GM18499 (cell line): ENCODE results near the gene RXRA.

ENCODE experiments used
- ATAC-seq: cut with Tn5 transposase; IDR thresholded peaks from one replicate; pipeline ENCODE4 v1.9.1; 2021; ENCODE audit warnings: moderate number of reproducible peaks; ENCODE audit not compliant: insufficient read depth, unreplicated experiment

The RXRA gene

DNA sequence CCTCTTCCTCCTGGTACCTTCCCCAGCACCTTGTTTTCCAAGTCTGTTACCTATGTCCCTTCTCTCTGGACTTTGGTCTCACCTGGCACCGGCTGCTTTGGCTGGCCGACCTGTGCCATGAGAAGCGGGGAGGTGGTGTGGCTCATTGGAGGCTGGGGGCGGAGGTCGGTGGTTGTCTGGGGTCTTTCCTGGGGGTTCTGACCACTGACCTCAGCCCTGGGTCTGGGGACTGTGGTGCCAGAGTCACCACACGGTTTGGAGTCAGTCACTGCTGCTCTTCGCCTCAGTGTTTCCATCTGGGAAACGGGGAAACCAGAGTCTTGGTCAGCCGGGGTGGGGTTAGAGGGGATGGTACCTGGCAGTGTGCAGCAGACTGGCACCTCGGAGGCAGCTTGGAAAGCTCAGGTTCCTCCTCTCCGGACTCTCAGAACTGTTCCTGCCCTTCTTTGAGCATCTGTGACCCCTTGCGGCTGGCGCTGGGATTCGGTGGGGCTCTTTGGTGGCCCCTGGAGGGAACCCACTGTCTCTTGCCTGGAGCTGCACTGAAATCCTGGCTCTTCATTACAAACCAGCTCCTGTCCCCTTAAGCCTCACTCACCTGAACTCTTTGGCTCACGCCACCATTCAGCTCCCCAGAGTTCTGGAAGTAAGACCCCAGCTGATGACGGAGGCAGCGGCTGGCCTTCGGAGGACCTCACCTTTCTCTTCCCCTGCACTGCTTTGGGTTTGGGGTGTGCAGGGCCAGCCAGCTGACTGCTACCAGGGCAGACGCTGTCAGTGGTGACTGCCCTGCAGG is 4.1 kb upstream of the RXRA start:
- ATAC-seq, result no peak

DNA sequence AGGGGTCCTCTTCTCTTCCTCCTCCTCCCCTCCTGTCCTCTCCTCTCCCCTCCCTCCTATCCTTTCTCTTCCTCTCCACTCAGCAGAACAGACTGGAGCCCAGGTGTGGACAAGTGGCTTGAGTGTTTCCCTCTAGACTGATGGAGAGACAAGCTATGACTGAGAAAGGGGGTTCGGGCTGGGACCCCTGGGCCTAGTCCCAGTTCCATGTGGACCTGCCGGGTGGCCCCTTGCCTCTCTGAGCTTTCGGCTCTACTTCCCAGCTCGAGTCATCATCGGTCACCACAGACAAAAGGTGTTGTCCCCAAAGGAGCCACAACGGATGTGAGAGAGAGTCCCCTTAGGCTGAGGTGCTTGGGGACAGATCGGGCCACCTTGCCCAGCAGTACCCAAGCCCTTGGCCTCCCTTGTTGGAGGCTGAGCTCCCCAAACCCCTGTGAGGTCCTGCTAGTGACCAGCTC is 3.4 kb upstream of the RXRA start:
- no peak for ATAC-seq

DNA sequence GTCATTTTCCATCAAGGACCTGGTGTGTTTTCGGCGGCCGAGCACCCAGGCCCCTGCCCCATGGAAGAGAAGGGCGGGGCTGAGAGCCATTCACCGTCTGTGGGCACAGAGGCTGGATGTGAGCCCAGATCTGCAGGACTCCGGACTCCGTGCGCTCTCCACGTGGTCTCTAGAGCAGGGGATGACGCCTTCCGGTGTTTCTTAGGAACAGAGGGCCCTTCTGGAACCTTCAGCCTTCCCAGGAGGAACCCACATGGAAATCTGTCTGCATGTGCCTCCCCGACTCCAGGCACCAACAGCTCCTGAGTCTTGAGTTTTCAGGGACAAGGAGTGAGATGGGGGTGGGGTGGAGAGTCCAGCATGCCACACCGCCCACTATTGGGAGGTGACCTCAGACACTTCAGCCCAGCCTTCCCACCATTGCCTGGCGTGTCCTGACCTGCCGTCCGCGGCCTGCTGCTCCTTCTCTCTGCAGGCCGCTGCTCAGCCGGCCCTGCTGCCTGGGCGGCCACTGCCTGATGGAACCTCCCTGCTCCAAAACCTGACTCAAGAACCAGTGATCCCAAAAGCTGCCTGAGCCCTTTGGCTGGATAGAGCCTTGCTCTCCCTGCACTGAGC is 2.4 kb upstream of the RXRA start:
- no peak for ATAC-seq

DNA sequence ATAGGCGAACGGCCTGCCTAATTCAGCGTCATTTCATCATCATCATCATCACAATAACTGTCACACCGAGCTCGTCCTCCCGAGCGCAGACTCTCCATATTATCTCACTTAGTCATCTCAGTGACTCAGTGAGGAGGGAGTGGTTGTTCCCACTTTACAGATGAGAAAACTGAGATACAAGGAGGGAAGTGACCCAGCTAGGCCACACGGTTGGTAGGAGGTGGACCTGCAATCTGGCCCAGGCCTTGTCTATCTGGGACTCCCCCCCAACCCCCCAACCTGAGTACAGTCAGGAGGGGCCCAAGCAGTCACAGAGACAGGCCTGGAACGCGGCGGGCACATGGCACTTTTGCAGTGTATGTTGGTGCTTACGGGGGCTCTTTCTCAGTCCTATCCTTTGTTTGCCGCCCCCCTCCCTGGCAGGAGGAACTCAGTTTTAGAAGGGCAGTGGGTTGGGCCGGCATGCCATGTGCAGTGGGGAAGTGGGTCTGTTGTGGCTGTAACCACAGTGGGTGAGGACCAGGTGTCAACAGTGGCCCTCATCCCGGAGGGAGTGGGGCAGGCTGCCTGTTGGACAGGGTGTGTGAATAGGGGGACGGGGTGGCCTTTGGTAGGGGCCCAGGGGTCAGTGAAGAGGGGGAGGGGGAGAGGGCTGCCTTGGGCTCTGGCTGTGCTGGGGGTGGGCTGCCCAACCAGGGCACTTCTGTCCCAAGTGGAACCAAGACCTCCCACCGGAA is 1.7 kb upstream of the RXRA start:
- no peak for ATAC-seq

DNA sequence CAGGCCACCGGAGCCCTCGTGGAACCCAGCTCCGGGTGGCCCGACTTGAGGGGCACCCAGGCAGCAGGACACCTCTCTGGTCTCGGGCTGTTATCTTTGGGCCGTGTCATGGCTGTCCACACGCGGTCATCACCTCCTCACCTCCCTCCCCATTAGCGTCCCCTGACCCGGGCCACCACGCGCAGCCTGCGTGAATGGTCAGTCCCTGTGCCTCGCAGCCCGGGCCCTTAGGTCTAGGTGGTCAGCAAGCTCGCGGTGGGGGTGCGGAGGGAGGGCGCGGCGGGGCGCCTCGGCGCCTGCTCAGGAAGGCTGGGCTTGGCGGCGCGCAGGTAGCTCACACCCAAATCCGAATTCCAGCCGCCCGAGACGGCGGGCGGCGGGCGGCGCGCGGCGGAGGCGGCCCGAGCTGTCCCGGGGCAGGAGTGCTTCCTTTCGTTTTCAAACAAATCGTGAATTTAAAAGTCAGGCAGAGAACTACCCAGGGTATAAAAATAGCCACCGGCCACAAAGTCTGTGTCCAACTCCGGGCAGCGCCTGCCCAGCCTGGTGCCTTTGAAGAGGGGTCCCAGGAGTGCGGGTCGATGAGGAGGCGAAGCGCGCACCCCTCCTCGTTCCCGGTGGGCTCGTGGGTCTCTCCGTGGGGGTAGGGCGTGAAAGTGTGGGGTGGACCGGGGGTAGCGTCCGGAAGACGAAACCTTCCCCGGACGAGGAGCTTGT is 1.0 kb upstream of the RXRA start:
- ATAC-seq, result no peak

DNA sequence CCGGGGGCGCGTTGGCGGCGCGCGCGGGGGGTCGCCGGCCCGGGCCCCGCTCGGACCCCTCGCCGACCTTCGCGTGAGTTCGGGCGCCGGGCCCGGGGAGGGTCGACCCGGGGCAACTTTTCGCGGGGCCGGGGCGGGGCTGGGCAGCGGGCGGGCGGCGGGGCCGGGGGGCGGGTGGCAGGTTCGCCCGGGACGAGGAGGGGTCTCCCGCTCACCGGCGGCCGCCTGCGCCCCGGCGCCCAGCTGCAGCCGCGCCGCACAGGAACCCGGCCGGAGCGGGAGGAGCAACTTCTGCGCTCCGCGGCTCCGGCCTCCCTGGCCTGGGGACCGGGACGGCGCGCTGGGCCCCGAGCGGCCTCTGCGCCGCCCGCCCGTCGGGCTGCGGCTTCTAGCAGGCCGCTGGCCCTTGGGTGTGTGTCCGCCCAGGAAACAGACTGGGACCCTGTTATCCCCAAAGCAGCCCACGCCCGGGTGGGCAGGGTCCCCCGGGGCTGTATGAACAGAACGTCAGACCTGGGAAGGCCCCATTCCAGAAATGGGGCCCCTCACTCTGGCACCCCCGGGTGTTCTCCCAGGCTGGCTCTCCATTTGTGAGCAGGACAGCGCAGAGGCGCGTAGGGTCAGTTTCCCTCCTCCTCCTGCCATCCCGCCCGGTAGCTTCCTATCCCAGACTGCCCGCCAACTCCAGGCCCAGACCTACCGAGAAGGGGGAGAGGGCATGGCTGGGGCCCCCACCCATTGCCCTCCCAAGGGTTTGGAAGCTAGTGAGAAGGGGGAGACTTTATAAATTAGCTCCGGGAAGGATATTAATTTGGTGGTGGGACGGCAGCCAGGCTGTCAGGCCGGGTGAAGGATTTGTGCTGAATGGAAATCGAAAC is 708 bp downstream of the RXRA start:
- no peak for ATAC-seq

DNA sequence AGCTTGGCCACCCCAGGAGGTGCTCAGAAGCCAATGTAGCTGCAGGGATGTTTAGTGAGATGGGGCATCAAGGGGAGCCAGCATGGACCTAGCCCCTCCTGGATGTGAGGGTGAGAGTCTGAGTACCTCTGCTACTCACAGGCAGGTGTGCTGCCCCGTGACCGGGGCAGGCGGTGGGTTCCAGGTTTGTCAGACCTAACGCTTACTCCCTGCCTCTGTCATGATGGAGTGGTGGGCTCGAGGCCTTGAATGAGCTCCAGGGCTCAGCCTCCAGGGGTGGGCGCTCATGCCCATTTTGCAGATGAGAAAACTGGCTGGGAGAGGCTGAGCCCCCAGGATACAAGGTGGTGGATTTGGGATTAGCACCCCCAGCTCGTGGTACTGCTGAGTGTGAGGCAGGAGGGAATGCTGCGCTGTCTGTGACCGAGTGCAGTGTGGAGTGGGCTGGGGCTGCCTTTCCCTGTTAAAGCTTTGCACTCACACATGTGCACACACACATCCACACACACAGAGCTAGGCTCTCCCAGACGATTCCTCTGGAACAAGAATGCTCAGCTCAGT is 1.5 kb downstream of the RXRA start:
- ATAC-seq, result no peak

DNA sequence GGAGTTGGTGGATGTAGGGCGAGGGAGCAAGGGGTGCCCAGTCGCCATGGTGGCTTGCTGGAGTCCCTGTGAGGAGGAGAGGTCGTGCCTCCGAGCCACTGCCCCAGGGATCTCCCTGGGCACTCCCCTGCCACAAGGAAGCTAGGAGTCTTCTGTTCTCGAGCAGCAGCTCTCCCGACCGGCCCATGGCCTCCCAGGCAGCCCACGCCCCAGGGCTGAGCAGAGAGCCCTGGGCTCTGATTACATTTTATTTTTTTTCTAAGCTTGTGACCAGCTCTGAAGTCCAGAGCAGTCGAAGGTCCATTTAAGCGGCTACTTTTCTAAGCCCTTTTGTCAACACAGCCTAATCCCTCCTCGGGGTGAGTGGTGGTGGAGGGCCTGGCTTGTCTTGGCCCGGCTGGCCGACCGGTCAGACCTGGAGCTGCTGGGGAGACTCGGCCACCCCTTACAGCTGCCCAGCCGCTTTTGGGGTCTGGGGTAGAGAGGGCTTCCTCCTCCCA is 2.1 kb downstream of the RXRA start:
- no peak for ATAC-seq

DNA sequence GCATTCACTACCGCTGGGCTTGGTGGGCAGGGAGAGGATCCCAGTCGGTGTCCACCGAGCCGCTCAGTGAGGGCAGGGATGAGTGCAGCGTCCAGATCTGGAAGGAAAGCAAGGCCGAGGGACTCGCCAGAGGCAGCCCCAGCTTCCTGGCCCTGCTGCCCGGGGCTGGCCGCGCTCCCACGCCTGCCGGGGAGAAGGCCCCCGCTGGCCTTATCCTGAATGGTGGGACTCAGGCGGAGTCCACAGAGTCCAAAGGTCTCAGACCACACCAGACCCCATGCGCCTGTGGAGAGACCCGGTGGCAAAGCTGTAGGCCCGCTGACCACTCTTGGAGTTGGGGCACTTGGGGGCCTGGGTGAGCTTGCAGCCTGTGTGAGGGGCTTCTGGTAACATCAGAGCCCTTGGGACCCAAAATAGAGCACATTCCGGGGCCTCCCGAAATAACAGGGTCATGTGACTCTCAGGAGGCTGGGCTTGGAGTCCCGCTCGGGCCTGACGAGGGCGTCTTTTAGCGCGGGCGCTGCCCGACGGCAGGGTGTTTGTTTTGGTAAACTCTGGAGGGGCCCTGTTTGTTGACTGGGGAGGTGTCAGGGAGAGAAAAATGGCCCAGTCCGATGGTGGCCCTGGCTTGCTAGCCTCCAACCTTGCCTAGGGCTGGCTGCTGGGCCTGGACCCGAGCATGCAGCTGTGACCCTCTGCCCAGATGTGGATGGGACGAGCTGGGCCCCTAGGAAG is 2.8 kb downstream of the RXRA start:
- no peak for ATAC-seq

DNA sequence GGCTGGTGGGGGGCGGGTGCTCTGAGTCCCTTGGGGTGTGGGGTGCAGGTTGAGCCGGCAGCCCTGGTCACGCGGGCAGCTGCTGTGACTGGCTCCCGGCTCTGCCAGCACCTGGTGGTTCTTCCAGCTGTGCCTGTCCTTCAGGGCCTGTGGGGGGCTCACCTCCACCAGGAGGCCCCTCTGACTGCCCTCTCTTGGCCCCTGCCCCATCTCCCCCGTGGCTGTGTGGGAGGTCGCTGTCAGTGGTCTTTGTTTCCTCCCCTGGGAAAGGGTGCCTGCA is 3.3 kb downstream of the RXRA start:
- no peak for ATAC-seq

DNA sequence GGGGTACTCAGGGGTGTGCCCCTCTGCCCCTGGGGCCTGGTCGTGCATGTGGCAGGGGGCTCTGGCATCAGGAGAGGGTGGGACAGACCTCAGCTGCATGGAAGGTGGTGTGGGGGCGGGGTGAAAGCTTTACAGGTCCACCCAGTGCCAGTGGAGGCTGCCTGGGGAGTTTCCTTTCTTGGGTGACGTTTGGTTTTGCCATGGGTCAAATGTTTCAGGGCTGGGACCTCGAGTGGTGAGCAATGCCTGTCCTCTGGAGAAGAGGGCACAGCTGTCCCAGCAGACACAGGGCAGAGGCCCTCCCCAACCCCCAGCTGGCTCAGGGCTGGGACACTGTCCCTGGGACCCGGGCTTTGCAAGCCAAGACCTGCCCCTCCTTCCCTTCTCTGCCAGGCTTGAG is 3.6 kb downstream of the RXRA start:
- ATAC-seq, result no peak

DNA sequence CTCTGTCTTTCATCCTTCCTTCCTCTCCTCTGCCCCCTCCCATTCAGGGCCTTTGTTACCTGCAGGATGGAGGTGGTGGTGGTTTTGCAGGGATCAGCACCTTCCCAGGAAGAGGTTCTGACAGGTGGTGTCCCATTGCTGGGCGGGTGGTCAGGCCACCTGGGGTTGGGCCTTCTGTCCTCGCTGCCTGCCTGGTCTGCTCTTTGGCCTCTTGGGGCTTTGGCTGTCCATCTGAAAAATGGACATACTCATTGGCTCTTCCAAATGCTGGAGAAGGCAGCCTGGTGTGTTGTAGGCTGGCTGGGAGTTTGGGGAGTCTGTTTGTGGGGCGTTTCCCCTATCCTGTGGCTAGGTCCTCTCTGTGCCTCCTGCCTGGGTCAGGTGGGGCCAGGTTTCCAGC is 4.3 kb downstream of the RXRA start:
- ATAC-seq, result no peak

DNA sequence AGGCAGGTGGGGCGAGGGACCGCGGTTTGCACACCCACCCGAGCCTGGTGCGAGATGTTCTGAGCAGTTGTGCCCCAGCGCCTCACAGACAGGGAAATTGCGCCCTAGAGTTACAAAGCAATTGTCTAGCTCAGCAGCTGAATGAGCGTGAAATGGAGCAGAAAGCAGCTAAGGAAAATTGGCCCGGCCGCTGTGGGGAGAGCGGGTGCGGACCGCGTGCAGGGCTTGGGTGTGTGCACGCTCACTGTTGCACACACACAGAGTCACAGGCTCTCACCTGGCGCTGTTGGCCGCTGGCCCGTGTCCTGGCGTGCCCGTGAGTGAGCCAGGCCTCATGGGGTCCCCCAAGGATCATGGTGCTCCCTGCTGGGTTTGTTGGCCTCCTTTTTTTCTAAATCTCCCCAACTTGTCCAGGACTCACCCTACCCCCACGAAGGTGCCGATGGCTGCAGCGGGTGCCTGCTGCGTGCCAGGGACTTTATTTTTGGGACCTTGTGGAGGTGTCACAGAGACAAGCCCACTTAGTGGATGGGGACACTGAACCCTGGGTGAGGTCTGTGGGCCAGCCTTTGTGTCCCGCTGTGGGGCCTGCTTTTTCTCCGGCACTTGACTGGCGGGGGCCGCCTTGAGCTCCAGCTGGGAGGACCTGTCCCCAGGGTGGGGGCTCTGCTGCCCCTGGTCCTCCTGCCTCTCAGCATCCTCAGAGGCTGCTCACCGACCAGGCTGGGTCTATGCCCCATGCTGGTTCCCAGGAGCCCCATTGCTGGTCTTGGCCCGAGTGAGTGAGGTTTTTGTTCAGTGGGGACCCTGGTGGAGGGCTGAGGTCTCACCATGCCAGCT is 5.2 kb downstream of the RXRA start:
- no peak for ATAC-seq

DNA sequence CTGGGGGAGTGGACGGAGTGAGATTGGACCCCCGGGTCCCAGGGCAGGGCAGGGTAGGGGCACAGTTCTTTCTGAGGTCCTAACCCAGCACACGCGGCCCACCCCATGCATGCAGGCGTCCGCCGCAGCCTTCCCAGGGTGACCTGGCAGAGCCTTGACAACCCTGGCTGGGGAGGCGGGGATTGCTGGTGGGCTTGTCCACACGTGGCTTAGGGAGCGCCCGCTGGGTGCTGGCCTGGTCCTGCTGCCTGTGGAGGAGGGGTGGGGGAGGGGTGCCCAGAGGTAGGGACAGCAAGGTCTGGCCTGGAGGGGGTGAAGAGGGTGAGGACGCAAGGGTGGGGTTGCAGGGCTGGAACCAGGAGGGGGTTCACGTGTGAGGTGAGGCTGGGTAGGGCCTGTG is 6.0 kb downstream of the RXRA start:
- no peak for ATAC-seq

DNA sequence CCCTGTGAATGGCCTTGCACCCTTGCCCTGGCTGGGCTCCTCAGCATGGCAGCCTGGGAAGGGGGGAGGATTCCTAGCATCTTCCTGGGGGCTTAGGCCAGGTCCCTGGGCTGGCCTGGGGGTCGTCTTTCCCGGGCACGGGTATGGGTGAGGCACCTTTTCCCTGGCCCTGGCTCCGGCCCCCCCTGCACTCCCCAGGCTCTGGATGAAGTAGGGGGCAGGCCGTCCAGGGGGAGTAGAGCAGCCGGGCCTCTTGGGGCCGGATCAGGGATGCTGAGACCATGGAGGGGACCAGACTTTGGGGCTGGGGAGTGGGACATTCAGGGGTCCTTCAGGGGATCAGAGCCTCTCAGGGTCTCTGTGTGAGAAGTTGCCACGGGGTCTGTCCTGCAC is 6.6 kb downstream of the RXRA start:
- ATAC-seq, result no peak

DNA sequence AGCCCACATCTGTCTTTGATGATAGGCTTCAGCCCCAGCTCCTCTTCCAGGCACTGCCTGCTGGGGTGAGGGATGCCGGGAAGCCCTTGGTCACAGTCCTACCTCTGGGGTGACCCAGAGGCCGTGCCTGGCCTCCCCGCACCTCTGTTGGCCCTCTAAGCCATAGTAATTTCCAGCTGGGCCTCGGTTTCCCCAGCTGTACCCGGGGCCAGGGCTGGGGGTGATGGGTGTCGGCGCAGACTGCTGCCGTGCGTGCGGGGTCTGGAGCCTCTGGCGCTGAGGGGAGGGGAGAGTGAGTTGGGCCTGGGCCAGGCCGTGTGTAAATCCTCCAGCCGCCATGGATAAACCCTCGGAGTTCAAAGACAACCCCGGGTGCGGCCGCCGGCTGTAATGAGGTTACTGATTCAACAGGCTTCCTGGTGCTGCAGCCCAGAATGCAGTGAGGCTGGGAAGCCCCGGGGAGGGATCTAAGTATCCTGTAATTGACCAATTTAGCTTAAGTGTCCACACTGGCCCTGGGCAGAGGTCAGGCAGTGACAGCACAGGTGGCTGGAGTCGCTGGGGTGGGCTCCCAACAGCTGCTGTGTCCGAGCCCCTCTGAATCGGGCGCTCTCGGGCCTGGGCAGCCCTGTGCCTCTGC is 7.1 kb downstream of the RXRA start:
- no peak for ATAC-seq

DNA sequence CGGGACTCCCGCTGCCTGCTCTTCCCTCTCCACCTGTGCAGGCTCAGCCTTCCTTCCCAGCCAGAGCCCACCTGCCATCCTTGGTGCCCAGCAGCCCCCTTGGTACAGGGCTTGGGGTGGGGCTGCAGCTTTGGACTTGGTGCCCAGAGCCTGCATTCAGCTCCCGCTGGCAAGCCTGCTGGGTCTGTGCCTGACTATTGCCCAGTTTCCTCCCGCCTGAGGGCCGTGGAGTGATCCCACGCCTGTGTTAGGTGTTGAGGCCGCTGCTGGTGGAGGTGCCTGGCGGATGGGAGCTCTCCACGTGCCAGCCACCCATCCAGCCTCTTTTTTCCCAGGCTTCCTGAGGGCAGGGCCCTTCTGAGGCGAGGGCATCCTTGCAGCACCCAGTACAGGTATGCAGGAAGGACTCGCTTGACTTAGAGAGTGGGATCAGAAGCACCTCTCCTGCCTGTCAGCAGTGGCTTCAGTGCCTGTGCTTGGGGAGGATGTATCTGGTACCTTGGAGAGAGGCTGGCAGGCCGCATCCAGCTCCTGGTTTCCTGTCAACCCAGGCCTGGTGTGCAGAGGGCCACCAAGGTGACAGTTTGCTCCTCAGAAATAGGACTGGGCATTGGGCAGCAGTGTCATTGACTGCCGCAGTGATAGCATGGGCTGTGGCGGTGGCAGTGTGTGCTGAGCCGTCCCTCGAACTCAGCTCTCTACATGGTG is 7.8 kb downstream of the RXRA start:
- ATAC-seq, result no peak
